ENCODE data around the gene TAMALIN. TPM values are rescaled to one million over a fixed set of nuclear protein-coding genes. Genes with fewer than 3 reads are reported as not detected.

TAMALIN gene
- polyA plus RNA-seq, 2 of the 4 experiments (the other 2 are of a cell fraction), result 0.30 to 0.35 TPM

DNA sequence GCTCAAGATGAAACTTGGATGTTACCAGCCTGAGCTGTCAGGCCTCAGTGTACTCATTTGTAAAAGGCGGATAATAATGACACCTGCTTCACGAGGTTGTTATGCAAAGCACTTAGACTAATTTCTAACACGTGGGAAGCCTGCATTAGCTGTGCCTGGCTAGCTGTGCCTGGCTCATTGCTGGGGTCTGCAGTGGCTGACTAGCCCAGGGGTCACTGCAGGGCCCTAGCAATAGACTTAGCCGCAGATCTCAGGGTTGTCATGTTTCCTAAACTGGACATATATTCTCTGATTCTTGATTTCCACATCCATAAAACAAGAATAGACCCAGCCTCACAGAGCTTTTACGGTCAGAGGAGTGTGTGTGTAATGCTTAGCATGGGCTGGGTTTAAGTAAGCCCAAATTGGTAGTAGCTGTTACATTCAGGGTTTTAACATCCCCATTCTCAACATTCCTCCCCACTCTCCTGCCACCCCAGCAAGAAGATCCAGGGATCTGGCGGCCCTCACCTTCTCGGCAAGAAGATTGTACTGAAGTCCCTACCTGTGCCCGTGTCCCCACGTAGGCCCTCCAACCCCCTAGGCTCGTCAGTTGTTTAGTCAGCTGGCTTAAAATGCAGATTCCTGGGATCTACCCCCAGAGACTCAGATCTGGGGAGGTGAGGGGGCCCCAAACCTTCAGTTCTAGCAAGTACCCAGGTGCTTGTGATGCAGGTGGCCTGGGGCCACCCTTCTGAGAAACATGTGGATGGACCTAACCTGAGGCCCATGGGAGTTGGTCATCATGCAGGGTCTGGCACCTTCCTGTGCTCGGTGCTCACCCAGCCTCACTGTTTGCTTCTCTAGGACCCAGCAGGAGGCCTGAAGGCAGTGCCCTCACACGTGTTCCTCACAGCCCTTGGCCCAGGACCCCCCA is 53.1 kb downstream of the TAMALIN start (continued):
- no peak for TF ChIP-seq FOSL2 (IDR thresholded peaks at IDR 0.05)
- TF ChIP-seq FOSL2 (CRISPR knock-in tag; IDR thresholded peaks at IDR 0.05), result peak; percentile 52
- TF ChIP-seq HEYL (CRISPR knock-in tag; IDR thresholded peaks at IDR 0.05), result no peak; the same call in 1 of the 2 replicates
- no peak for TF ChIP-seq BCL3 (IDR thresholded peaks at IDR 0.05)
- TF ChIP-seq NFE2L2 (conservative IDR thresholded peaks at IDR 0.05; ENCODE audit: low read length), result no peak
- TF ChIP-seq NPAS2 (CRISPR knock-in tag; IDR thresholded peaks at IDR 0.05; ENCODE audit: borderline replicate concordance), result no peak
- TF ChIP-seq TP53 (CRISPR knock-in tag; IDR thresholded peaks at IDR 0.05), result peak; percentile 99
- no peak for TF ChIP-seq JUNB (IDR thresholded peaks at IDR 0.05)
- no peak for TF ChIP-seq ZC3H11A (IDR thresholded peaks at IDR 0.05)
- TF ChIP-seq MAFK (IDR thresholded peaks at IDR 0.05; ENCODE audit: partially characterized antibody), result no peak
- TF ChIP-seq, protein P1, sequence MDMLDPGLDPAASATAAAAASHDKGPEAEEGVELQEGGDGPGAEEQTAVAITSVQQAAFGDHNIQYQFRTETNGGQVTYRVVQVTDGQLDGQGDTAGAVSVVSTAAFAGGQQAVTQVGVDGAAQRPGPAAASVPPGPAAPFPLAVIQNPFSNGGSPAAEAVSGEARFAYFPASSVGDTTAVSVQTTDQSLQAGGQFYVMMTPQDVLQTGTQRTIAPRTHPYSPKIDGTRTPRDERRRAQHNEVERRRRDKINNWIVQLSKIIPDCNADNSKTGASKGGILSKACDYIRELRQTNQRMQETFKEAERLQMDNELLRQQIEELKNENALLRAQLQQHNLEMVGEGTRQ (IDR thresholded peaks at IDR 0.05), result no peak
- TF ChIP-seq RCOR1 (IDR thresholded peaks at IDR 0.05; ENCODE audit: low read depth, low read length), result no peak
- no peak for TF ChIP-seq E2F6 (IDR thresholded peaks at IDR 0.05; ENCODE audit: borderline replicate concordance, low read depth)
- TF ChIP-seq ZSCAN20 (CRISPR knock-in tag; IDR thresholded peaks at IDR 0.05), result peak; percentile 80
- no peak for TF ChIP-seq KDM1A (IDR thresholded peaks at IDR 0.05; ENCODE audit: low read depth)
- TF ChIP-seq, protein P2, sequence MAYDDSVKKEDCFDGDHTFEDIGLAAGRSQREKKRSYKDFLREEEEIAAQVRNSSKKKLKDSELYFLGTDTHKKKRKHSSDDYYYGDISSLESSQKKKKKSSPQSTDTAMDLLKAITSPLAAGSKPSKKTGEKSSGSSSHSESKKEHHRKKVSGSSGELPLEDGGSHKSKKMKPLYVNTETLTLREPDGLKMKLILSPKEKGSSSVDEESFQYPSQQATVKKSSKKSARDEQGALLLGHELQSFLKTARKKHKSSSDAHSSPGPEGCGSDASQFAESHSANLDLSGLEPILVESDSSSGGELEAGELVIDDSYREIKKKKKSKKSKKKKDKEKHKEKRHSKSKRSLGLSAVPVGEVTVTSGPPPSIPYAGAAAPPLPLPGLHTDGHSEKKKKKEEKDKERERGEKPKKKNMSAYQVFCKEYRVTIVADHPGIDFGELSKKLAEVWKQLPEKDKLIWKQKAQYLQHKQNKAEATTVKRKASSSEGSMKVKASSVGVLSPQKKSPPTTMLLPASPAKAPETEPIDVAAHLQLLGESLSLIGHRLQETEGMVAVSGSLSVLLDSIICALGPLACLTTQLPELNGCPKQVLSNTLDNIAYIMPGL (CRISPR knock-in tag; IDR thresholded peaks at IDR 0.05; ENCODE audit: borderline replicate concordance), result peak; percentile 98
- TF ChIP-seq SMC3 (IDR thresholded peaks at IDR 0.05), result no peak
- TF ChIP-seq HOXB13 (CRISPR knock-in tag; IDR thresholded peaks at IDR 0.05; ENCODE audit: low read depth), result no peak; the same call in 1 of the 2 replicates
- no peak for TF ChIP-seq RNF2 (IDR thresholded peaks at IDR 0.05; ENCODE audit: borderline replicate concordance, low read depth)
- TF ChIP-seq ZNF302 (CRISPR knock-in tag; IDR thresholded peaks at IDR 0.05), result no peak
- peak; percentile 86 for TF ChIP-seq HOXB5 (CRISPR knock-in tag; IDR thresholded peaks at IDR 0.05)
- TF ChIP-seq CBX2 (IDR thresholded peaks at IDR 0.05; ENCODE audit: borderline replicate concordance, low read depth), result no peak
- TF ChIP-seq, protein P3, sequence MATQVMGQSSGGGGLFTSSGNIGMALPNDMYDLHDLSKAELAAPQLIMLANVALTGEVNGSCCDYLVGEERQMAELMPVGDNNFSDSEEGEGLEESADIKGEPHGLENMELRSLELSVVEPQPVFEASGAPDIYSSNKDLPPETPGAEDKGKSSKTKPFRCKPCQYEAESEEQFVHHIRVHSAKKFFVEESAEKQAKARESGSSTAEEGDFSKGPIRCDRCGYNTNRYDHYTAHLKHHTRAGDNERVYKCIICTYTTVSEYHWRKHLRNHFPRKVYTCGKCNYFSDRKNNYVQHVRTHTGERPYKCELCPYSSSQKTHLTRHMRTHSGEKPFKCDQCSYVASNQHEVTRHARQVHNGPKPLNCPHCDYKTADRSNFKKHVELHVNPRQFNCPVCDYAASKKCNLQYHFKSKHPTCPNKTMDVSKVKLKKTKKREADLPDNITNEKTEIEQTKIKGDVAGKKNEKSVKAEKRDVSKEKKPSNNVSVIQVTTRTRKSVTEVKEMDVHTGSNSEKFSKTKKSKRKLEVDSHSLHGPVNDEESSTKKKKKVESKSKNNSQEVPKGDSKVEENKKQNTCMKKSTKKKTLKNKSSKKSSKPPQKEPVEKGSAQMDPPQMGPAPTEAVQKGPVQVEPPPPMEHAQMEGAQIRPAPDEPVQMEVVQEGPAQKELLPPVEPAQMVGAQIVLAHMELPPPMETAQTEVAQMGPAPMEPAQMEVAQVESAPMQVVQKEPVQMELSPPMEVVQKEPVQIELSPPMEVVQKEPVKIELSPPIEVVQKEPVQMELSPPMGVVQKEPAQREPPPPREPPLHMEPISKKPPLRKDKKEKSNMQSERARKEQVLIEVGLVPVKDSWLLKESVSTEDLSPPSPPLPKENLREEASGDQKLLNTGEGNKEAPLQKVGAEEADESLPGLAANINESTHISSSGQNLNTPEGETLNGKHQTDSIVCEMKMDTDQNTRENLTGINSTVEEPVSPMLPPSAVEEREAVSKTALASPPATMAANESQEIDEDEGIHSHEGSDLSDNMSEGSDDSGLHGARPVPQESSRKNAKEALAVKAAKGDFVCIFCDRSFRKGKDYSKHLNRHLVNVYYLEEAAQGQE (IDR thresholded peaks at IDR 0.05), result peak; percentile 66; the same call in 1 of the 2 replicates
- TF ChIP-seq JUN (IDR thresholded peaks at IDR 0.05), result no peak
- TF ChIP-seq, protein P4, sequence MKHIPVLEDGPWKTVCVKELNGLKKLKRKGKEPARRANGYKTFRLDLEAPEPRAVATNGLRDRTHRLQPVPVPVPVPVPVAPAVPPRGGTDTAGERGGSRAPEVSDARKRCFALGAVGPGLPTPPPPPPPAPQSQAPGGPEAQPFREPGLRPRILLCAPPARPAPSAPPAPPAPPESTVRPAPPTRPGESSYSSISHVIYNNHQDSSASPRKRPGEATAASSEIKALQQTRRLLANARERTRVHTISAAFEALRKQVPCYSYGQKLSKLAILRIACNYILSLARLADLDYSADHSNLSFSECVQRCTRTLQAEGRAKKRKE (CRISPR knock-in tag; IDR thresholded peaks at IDR 0.05; ENCODE audit: low read depth), result no peak; the same call in 1 of the 2 replicates
- peak; percentile 38 for TF ChIP-seq ESRRA (IDR thresholded peaks at IDR 0.05; ENCODE audit: borderline replicate concordance, low read length)
- no peak for TF ChIP-seq SREBF2 (IDR thresholded peaks at IDR 0.05)
- TF ChIP-seq, protein P5, sequence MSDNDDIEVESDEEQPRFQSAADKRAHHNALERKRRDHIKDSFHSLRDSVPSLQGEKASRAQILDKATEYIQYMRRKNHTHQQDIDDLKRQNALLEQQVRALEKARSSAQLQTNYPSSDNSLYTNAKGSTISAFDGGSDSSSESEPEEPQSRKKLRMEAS (IDR thresholded peaks at IDR 0.05), result no peak
- no peak for TF ChIP-seq CBX8 (IDR thresholded peaks at IDR 0.05)
- TF ChIP-seq, protein P6, sequence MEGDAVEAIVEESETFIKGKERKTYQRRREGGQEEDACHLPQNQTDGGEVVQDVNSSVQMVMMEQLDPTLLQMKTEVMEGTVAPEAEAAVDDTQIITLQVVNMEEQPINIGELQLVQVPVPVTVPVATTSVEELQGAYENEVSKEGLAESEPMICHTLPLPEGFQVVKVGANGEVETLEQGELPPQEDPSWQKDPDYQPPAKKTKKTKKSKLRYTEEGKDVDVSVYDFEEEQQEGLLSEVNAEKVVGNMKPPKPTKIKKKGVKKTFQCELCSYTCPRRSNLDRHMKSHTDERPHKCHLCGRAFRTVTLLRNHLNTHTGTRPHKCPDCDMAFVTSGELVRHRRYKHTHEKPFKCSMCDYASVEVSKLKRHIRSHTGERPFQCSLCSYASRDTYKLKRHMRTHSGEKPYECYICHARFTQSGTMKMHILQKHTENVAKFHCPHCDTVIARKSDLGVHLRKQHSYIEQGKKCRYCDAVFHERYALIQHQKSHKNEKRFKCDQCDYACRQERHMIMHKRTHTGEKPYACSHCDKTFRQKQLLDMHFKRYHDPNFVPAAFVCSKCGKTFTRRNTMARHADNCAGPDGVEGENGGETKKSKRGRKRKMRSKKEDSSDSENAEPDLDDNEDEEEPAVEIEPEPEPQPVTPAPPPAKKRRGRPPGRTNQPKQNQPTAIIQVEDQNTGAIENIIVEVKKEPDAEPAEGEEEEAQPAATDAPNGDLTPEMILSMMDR (IDR thresholded peaks at IDR 0.05), result no peak
- TF ChIP-seq RFX5 (IDR thresholded peaks at IDR 0.05), result no peak
